ENCODE measurements around the gene POLR1B. TPM values are rescaled to one million over a fixed set of nuclear protein-coding genes. Genes with fewer than 3 reads are reported as not detected.

Gene POLR1B
- total RNA-seq, 4 donors from 2014 or later = 21.9 to 27.9 (median 27.4) TPM

DNA sequence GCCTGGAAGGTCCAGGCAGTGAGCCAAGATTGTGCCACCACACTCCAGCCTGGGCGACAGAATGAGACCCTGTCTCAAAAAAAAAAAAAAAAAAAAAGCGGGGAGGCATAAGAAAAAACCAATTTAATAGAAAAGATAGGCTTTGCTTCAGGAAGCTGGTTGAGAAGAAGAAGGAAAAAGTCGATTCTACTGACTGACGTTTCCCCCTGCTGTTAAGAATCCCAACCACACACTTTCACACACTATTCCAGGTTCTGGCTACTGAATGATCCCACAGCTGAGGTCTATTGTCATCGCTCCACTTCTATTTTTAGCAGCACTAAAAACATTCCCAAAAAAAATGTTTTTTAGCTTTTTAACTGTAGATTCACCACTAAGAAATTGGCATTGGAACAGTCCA is 35.5 kb downstream of the POLR1B start:
- TF ChIP-seq, protein P1, sequence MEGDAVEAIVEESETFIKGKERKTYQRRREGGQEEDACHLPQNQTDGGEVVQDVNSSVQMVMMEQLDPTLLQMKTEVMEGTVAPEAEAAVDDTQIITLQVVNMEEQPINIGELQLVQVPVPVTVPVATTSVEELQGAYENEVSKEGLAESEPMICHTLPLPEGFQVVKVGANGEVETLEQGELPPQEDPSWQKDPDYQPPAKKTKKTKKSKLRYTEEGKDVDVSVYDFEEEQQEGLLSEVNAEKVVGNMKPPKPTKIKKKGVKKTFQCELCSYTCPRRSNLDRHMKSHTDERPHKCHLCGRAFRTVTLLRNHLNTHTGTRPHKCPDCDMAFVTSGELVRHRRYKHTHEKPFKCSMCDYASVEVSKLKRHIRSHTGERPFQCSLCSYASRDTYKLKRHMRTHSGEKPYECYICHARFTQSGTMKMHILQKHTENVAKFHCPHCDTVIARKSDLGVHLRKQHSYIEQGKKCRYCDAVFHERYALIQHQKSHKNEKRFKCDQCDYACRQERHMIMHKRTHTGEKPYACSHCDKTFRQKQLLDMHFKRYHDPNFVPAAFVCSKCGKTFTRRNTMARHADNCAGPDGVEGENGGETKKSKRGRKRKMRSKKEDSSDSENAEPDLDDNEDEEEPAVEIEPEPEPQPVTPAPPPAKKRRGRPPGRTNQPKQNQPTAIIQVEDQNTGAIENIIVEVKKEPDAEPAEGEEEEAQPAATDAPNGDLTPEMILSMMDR (IDR thresholded peaks at IDR 0.05) = no peak
- TF ChIP-seq POLR2A (IDR thresholded peaks at IDR 0.05) (no peak), EP300 (IDR thresholded peaks at IDR 0.05) (no peak), POLR2AphosphoS5 (IDR thresholded peaks at IDR 0.05) (no peak)
- Histone ChIP-seq H3K36me3 (peaks cover 35% of the 10 kb centered on the region), H3K4me3 (no peak overlapping the region), H3K4me1 (peaks cover 5% of the 10 kb centered on the region), H3K27ac (no peak overlapping the region), H3K9me3 (no peaks in the 10 kb centered on the region), H3K27me3 (no peaks in the 10 kb centered on the region)
- DNase-seq (ENCODE audit: low spot score in 2 of 2) = no peak
- WGBS = 55% methylated on average over 5 of the region's 5 CpGs

DNA sequence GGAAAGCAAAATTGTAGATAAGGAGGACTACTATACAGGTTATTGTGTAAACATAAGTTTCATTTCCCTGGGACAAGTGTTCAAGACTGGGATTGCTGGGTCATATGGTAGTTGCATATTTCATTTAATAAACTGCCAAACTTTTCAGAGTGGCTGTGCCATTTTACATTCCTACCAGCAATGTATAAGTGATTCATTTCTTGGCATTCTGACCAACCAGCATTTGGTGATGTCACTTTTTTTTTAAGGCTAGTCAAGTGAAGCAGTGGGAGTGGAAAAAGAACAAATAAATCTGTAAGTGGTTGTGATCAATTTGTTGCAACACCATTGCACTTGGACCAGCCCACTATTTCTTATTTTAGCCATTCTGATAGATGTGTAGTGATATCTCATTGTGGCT is 37.0 kb downstream of the POLR1B start:
- TF ChIP-seq, protein P1 (IDR thresholded peaks at IDR 0.05) = no peak
- no peak for TF ChIP-seq POLR2AphosphoS5 (IDR thresholded peaks at IDR 0.05)
- no peak for TF ChIP-seq EP300 (IDR thresholded peaks at IDR 0.05)
- TF ChIP-seq POLR2A (IDR thresholded peaks at IDR 0.05) = no peak
- no peak overlapping the region for H3K27ac ChIP-seq
- H3K27me3 ChIP-seq = no peaks in the 10 kb centered on the region
- H3K9me3 ChIP-seq = no peaks in the 10 kb centered on the region
- H3K36me3 ChIP-seq = peaks cover 20% of the 10 kb centered on the region
- no peak overlapping the region for H3K4me3 ChIP-seq
- peaks cover 15% of the 10 kb centered on the region for H3K4me1 ChIP-seq
- DNase-seq (ENCODE audit: low spot score in 2 of 2) = no peak

DNA sequence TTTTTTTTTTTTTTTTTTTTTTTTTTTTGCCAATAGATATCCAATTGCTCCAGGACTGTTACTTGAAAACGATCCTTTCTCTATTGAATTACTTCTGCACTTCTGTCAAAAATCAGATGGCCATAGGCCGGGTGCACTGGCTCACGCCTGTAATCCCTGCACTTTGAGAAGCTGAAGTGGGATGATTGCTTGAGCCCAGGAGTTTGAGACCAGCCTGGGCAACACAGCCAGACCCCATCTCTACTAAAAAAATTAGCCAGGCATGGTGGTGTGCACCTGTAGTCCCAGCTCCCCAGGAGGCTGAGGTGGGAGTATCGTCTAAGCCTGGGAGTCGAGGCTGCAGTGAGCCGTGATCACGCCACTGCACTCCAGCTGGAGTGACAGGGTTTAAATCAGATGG is 37.8 kb downstream of the POLR1B start:
- Histone ChIP-seq H3K27ac (no peak overlapping the region), H3K27me3 (no peaks in the 10 kb centered on the region), H3K4me3 (no peak overlapping the region), H3K9me3 (no peaks in the 10 kb centered on the region), H3K36me3 (peaks cover 12% of the 10 kb centered on the region), H3K4me1 (peaks cover 19% of the 10 kb centered on the region)
- WGBS = 87% methylated on average over 7 of the region's 7 CpGs
- no peak for TF ChIP-seq EP300 (IDR thresholded peaks at IDR 0.05)
- TF ChIP-seq, protein P1 (IDR thresholded peaks at IDR 0.05) = no peak
- TF ChIP-seq POLR2AphosphoS5 (IDR thresholded peaks at IDR 0.05) = no peak
- no peak for DNase-seq (ENCODE audit: low spot score in 2 of 2)

DNA sequence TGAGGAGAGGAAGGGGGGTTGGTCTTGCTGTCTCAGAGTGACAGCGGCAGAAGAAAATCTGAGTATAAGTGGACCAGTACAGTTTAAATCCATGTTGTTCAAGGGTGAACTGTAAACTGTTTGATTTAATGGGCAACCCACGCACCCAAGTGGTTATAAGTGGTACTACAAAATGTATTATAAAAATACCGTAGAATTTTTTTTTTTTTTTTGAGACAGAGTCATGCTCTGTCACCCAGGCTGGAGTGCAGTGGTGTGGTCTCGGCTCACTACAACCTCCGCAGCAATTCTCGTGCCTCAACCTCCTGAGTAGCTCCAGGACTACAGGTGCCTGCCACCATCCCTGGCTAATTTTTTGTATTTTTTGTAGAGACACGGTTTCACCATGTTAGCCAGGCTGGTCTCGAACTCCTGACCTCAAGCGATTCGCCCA is 40.1 kb downstream of the POLR1B start:
- no peaks in the 10 kb centered on the region for H3K9me3 ChIP-seq
- TF ChIP-seq POLR2A (IDR thresholded peaks at IDR 0.05) = no peak
- no peak for TF ChIP-seq EP300 (IDR thresholded peaks at IDR 0.05)
- TF ChIP-seq, protein P1 (IDR thresholded peaks at IDR 0.05) = peak; percentile 45 to 54
- no peak for TF ChIP-seq POLR2AphosphoS5 (IDR thresholded peaks at IDR 0.05)
- H3K27ac ChIP-seq = no peak overlapping the region
- H3K27me3 ChIP-seq = no peaks in the 10 kb centered on the region
- H3K4me3 ChIP-seq = no peak overlapping the region
- DNase-seq (ENCODE audit: low spot score in 2 of 2) = no peak
- H3K4me1 ChIP-seq = peaks cover 25% of the 10 kb centered on the region
- 37% methylated on average over 10 of the region's 10 CpGs for WGBS
- H3K36me3 ChIP-seq = peaks cover under 1% of the 10 kb centered on the region

DNA sequence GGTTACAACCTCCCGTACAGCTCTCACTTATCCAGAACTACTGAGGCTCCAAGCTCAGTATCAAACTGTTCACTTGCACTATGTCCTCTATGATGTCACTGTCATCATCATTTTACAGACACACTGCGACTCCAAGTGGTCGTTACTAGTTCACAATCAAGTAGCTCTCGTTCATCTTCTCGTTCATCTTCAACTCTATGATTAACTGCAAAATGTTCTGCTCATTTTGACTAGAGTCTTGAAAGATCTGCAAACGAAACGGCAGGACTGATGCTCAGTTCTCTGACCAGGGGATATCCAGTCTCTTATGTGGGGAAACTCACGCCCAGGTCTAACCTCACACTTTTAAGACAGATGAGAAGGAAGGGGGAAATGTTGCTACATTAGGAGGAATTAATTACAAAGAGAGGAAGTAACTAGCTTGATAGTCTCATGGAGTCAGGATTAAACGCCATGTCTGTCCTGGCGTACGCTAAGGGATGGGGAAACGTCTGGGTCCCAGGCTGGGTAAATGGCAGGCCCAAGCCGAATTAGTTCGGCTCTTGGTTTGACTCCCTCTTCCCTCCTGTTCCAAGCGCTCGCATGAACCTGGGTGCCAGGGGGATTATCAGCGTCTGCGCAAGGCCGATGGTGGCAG is 41.4 kb downstream of the POLR1B start:
- Histone ChIP-seq H3K27ac (peak overlapping the region; percentile 87), H3K9me3 (no peaks in the 10 kb centered on the region), H3K4me3 (peak overlapping the region; percentile 73), H3K4me1 (peaks cover 25% of the 10 kb centered on the region), H3K36me3 (peaks cover 10% of the 10 kb centered on the region), H3K27me3 (no peaks in the 10 kb centered on the region)
- TF ChIP-seq EP300 (IDR thresholded peaks at IDR 0.05) (no peak), POLR2A (IDR thresholded peaks at IDR 0.05) (no peak), POLR2AphosphoS5 (IDR thresholded peaks at IDR 0.05) (no peak)
- TF ChIP-seq, protein P1 (IDR thresholded peaks at IDR 0.05) = no peak
- 48% methylated on average over 19 of the region's 19 CpGs for WGBS
- peak in 1 of 2 donors; percentile 83 for DNase-seq (ENCODE audit: low spot score in 2 of 2)
